Pancreas (tissue), 10 donors: ENCODE measurements around the gene IGF1. TPM values are rescaled to one million over a fixed set of nuclear protein-coding genes. Genes with fewer than 3 reads are reported as not detected.

Experiments used
- ATAC-seq, 4 donors: fragments of 200-7000 bp; cut with Tn5 transposase; one replicate each; pipeline versions ENCODE4 v1.8.0 to v1.9.1; 2020; ENCODE audit warnings: mild to moderate bottlenecking in 4 of 4, moderate library complexity in 4 of 4
- DNase-seq, 6 donors: peaks; one replicate each; pipeline ENCODE4 v3.0.0-alpha.2; 2020
- FAIRE-seq: peaks from 2 replicates; lab custom pipeline; 2012; peaks lifted over from hg19 to GRCh38; lab: Jason Lieb, UNC
- H3K27ac ChIP-seq, 4 donors: fragments of 200-600 bp; sonication (generic); 1 replicate in 3 of 4; 2 replicates in 1 of 4; pipeline versions ENCODE4 v1.5.0 to v1.8.0; 2020
- H3K27me3 ChIP-seq, 4 donors: fragments of 200-600 bp; one replicate each; pipeline ENCODE4 v1.8.0; 2021
- H3K36me3 ChIP-seq, 3 donors: fragments of 200-600 bp; sonication (generic) in 1 of 3; one replicate each; pipeline versions ENCODE4 v1.5.0 to v1.8.0; 2020 to 2021
- H3K4me1 ChIP-seq, 3 donors: fragments of 200-600 bp; one replicate each; pipeline ENCODE4 v1.8.0; 2021
- H3K4me3 ChIP-seq, 4 donors: fragments of 200-600 bp; sonication (generic) in 2 of 4; one replicate each; pipeline versions ENCODE4 v1.5.0 to v1.8.0; 2020 to 2021
- H3K9me3 ChIP-seq, 4 donors: fragments of 200-600 bp; one replicate each; pipeline ENCODE4 v1.8.0; 2021
- WGBS, 2 donors: extraction: QIAGEN DNeasy Blood & Tissue Kit; methylation state at CpG; one replicate each; pipeline ENCODE4 v1.1.7; 2013; 5-methylcytosine and 5-hydroxymethylcytosine counted together
- intact Hi-C, 3 donors: fragments of 100-400 bp; cut with DNase I; formaldehyde crosslinking; loops; one replicate each; pipeline versions ENCODE4 v1.11.1 to v1.14.2; 2022
- polyA plus RNA-seq, 2 donors: library from polyadenylated mRNA; stranded (reverse); fragments of 200-250 nt; gene quantifications; one replicate each; pipeline ENCODE4 v1.2.3, GENCODE V29; 2013
- total RNA-seq, 6 donors: library from RNA; stranded (reverse); fragmentation: NEBNext Ultra II Directional in 4 of 6; extraction: Animal tissue kit (Norgen Biotek cat#: 25700) in 4 of 6; gene quantifications; one replicate each; pipeline versions ENCODE4 v1.2.1 to v1.2.4, GENCODE V29; 2021 to 2023
- TF ChIP-seq, protein P1 (sequence below), 4 donors: fragments of 200-600 bp; sonication (generic) in 3 of 4; IDR thresholded peaks; one replicate each; pipeline versions ENCODE4 v1.5.0 to v1.8.0; 2021; ENCODE audit warnings: antibody characterized with exemption in 4 of 4
- donor health status: healthy with polysubstance abuse.
- donor health status: DM: no; HTN: no; CAD: no; lungs with moderate emphysema.
- donor health status: DM: no; HTN: no; CAD: no.
- donor health status: control.
- donor health status: control.
- donor health status: Bipolar disorder and iron deficiency.
- donor health status: DM: yes; HTN: yes; CAD: no.
- donor health status: DM: no; HTN: no; CAD: no.
- donor health status: DM: no; HTN: no; CAD: no.
- donor health status: DM: yes; HTN: yes; CAD: no.

The IGF1 gene
- total and polyA plus RNA-seq, 8 donors = 1.5 to 23.8 (median 4.6) TPM

DNA sequence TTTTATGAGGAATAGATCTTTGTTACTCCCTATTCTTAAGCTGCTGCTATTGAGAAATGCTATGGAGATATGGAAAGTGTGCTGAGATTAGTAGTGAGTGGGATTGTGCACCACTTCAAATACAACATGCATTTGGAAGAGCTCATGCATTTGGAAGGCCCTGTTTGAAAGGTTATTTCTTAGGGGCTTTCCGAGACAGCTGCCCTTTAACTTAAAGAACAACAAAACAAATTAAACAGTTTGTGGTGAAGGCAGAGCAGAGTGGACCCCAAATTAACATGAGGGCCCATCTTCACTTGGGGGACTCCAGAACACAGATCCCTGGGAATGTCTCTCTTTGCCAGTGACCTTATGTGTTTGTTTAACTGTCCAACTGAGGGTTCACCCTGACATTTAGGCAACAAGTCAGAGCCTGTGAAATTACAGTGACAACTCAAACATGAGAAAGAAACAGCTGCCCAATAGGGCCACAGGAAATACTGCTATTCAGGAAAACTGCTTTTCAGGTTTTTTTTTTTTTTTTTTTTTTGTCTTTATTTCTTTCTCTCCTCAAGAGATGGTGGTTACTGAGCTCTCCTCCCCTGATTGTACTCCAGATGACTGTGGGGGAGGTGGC, 41.4 kb upstream of the IGF1 start:
- DNase-seq = no peak
- intact Hi-C loops = no loop called here
- Histone ChIP-seq H3K36me3 (no peaks in the 10 kb centered on the region), H3K9me3 (no peaks in the 10 kb centered on the region), H3K27ac (no peak overlapping the region), H3K4me3 (no peak overlapping the region), H3K27me3 (no peaks in the 10 kb centered on the region), H3K4me1 (no peaks in the 10 kb centered on the region)
- TF ChIP-seq, protein P1, sequence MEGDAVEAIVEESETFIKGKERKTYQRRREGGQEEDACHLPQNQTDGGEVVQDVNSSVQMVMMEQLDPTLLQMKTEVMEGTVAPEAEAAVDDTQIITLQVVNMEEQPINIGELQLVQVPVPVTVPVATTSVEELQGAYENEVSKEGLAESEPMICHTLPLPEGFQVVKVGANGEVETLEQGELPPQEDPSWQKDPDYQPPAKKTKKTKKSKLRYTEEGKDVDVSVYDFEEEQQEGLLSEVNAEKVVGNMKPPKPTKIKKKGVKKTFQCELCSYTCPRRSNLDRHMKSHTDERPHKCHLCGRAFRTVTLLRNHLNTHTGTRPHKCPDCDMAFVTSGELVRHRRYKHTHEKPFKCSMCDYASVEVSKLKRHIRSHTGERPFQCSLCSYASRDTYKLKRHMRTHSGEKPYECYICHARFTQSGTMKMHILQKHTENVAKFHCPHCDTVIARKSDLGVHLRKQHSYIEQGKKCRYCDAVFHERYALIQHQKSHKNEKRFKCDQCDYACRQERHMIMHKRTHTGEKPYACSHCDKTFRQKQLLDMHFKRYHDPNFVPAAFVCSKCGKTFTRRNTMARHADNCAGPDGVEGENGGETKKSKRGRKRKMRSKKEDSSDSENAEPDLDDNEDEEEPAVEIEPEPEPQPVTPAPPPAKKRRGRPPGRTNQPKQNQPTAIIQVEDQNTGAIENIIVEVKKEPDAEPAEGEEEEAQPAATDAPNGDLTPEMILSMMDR (IDR thresholded peaks at IDR 0.05) = no peak
- no peak for FAIRE-seq
- 85 to 90% methylated on average over 1 of the region's 1 CpG for WGBS, 2 donors
- no peak for ATAC-seq

DNA sequence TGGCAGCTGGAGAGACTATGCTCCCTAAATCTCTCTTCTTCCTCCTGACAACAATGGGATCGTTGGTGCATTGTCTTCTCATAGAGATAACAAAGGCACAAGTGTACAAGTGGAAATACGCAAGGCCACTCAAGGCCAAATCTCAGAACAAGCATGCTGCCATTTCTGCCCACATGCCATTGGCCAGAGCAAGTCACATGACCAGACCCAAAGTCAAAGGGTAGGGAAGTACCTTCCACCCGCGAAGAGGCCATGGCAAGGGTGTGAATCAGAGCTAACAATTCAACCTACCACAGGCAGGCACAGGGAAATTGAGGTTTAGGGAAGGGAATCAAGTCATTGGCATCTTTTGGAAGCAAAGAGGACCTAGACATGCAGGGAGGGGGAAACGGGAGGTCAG, 38.5 kb upstream of the IGF1 start:
- no peak for FAIRE-seq
- no peak overlapping the region for H3K27ac ChIP-seq
- H3K27me3 ChIP-seq = no peaks in the 10 kb centered on the region
- DNase-seq = no peak
- no peaks in the 10 kb centered on the region for H3K4me1 ChIP-seq
- intact Hi-C loops = no loop called here
- no peaks in the 10 kb centered on the region for H3K9me3 ChIP-seq
- H3K36me3 ChIP-seq = no peaks in the 10 kb centered on the region
- H3K4me3 ChIP-seq = no peak overlapping the region
- ATAC-seq = no peak
- WGBS, 2 donors = 66 to 72% methylated on average over 5 of the region's 5 CpGs
- TF ChIP-seq, protein P1 (IDR thresholded peaks at IDR 0.05) = no peak

DNA sequence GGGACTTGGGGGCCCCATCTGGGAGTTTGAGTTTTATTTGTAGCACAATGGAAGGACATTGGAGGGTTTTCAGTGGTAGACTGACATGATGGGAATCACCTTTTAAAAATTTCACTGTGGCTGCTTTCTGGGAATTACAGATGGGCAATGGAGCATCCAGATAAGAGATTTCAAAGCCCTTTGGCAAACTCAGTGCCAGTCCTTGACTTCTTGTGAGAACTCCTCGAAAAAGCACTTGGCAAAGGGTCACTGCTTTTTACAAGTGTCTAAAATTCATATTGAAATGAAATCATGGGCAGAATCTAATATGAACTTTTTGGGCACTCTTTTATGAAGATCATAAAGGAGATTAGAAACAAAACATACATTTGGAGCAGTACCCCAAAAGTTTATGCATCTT, 34.3 kb upstream of the IGF1 start:
- TF ChIP-seq, protein P1 (IDR thresholded peaks at IDR 0.05) = no peak
- no peak overlapping the region for H3K27ac ChIP-seq
- intact Hi-C loops = no loop called here
- 43 to 66% methylated on average over 1 of the region's 1 CpG for WGBS, 2 donors
- H3K27me3 ChIP-seq = no peaks in the 10 kb centered on the region
- H3K4me1 ChIP-seq = no peaks in the 10 kb centered on the region
- H3K9me3 ChIP-seq = no peaks in the 10 kb centered on the region
- H3K4me3 ChIP-seq = no peak overlapping the region
- no peaks in the 10 kb centered on the region for H3K36me3 ChIP-seq
- FAIRE-seq (no peak), ATAC-seq (no peak), DNase-seq (no peak)

DNA sequence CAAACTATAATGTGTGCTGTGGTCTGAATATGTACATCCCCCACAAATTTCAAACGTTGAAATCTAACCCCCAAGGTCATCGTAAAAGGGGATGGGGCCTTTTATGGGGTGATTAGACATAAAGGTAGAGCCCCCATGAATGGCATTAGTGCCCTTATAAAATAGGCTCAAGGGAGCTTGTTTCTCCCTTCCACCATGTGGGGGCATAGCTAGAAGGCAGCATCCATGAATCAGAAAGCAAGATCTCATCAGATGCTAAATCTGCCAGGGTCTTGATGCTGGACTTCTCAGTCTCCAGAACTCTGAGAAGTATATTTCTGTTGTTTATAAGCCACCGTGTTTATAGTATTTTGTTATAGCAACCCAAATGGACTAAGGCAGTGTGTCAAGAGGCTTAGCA, 33.4 kb upstream of the IGF1 start:
- FAIRE-seq = no peak
- no peak overlapping the region for H3K27ac ChIP-seq
- no peaks in the 10 kb centered on the region for H3K36me3 ChIP-seq
- H3K4me1 ChIP-seq = no peaks in the 10 kb centered on the region
- no peak for ATAC-seq
- TF ChIP-seq, protein P1 (IDR thresholded peaks at IDR 0.05) = no peak
- no peaks in the 10 kb centered on the region for H3K27me3 ChIP-seq
- H3K4me3 ChIP-seq = no peak overlapping the region
- H3K9me3 ChIP-seq = no peaks in the 10 kb centered on the region
- intact Hi-C loops = no loop called here
- no peak for DNase-seq
- 66 to 72% methylated on average over 3 of the region's 3 CpGs for WGBS, 2 donors

DNA sequence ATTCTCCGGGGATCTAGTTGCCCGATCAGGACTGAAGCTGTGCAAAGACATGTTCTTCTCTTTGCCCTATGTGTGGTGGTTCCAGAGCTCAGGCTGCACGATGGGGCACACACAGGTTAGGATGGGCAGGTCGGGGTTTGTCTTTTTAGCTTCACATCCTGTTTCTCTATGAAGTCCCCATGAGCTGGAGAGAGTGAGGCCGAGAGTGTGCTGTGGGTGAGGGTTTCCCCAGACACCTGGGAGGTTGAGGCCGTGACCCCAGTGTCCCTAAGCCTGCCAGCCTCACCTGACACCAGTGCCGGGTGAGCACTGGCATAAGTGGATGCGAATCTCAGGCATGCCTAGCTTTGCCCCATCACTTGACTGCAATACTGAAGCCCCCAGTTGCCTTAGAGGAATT, 32.9 kb upstream of the IGF1 start:
- H3K4me1 ChIP-seq = no peaks in the 10 kb centered on the region
- no peaks in the 10 kb centered on the region for H3K36me3 ChIP-seq
- DNase-seq (no peak), ATAC-seq (no peak), FAIRE-seq (no peak)
- TF ChIP-seq, protein P1 (IDR thresholded peaks at IDR 0.05) = no peak
- H3K9me3 ChIP-seq = no peaks in the 10 kb centered on the region
- no peaks in the 10 kb centered on the region for H3K27me3 ChIP-seq
- intact Hi-C loops = no loop called here
- WGBS, 2 donors = 75 to 79% methylated on average over 8 of the region's 8 CpGs
- no peak overlapping the region for H3K4me3 ChIP-seq
- no peak overlapping the region for H3K27ac ChIP-seq
